Stimulated activated CD8-positive, alpha-beta memory T cell treated with anti-CD3 and anti-CD28 coated beads, Interleukin-7, amount 100 ng/mL, for 48 hours (primary cell): ENCODE results near the gene CLEC2D.
"Not testable (repeated sequence)": the region's sequence is repeated elsewhere in the genome, so short reads cannot be mapped to it uniquely, and the experiment has no call there.

Experiments used
- DNase-seq, 2 donors: peaks; one replicate each; pipeline ENCODE4 v3.0.0-alpha.2; 2020; ENCODE audit warnings: low read depth in 1 of 2; ENCODE audit errors: extremely low read depth in 1 of 2

The CLEC2D gene

DNA sequence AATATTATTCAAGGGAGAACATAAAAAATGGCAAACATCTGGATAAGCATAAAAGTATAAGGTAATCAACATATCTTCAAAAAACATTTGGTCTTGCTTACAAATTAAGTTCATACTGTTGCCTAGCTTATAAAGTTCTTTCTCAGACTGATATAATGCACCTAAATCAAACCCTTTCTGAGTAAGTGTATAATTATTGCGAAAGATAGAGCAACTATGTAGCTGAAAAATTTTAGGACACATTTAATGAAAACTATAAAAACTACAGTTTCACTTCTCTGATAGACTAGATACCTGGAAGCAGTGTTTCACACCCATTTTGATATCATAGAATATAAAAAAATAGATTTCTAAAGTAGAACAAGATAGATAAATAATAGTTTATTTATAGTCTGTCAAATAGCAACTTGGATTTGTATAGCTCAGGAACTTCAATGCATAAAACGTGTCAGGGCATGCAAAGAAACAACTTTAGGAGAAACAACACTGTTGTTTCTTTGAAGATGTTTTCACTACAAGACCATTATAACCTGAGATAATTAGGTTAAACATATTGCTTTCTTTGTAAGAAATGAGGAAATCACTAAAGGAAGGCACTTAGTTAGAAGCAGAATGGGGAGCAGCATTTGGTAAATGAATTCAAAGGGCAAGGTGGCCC lies 55.8 kb downstream of the CLEC2D start:
- DNase-seq: no peak

DNA sequence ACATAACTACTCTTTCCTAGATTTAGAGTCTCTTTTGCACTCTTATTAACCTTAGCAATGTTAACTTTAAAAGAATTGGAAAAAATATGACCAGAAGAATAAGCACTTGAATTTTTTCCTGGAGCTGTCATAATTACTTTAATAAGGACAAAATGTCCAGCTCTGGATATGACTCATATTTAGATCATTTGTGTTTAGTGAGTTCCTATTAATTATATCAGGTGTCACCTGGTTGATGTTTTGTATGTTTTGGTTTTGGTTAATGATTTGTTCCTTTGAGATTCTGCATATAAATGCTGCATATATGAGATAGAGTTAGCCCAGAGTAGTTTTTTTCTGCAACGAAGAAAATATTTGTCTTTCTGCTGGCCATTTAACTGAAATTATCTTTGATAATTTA lies 58.3 kb downstream of the CLEC2D start:
- no peak for DNase-seq

DNA sequence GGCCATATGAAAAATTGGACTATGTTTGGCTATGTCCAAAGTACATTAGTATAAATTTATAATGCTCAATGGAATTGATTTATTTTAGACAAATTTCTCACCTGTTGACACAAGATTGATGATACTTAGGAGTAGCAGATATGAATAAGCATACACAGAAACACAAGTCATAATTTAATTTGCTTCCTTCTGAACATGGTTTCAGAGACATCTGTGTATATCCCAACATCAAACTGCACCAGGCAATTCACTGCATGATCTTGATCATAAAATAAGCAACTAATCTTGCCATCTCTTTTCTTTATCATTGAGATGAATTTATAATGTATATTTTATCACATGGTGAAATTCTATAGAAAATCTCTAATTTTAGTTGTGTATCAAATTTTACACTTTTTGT lies 59.6 kb downstream of the CLEC2D start:
- no peak for DNase-seq

DNA sequence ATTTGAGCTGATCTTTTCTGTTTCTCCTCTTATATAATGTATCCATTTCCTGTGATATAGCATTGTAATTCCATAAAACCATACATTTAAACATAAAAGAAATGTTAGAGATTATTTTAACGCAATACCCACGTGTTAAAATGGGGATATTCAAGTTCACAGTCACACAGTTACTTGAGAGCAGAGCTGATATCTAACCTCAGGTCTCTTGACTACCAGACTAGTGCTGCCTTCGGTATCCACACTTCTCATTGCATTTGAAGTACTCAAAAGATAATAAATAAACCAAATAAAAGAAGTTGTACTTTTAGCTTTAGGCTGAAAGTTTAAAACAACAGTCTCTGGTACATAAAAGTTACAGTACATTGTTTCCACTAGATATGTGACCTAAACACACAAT lies 60.5 kb downstream of the CLEC2D start:
- no peak for DNase-seq

DNA sequence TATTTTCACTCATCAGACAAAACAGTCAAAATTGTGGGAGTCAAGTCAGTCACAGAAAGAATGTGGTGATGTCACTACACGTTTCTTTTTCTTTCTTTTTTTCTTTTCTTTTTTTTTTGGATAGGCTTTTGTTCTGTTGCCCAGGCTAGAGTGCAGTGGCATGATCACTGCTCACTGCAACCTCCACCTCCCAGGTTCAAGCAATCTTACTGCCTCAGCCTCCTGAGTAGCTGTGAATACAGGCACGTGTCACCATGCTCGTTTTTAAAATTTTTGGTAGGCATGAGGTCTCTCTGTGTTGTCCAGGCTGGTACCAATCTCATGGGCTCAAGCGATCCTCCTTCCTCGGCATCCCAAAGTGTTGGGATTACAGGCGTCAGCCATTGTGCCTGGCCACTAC lies 61.1 kb downstream of the CLEC2D start:
- DNase-seq: no peak

DNA sequence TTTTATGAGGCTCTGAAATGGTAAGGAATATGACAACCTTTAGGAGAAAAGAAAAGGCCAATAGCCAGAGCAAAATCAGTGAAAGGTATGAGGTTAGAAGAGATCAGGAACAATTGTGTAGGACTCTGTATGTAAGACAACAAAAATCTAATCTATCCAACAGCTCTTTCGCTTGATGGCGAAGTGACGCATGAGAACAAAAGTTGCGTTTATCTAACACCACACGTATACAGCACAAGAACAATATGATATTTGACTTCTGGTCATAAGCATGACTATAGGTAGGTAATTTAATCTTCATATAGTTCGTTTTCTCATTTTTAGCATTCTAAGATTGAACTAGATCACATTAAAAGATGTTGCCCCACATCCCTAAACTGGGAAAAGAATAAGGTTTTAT lies 61.9 kb downstream of the CLEC2D start:
- DNase-seq: no peak

DNA sequence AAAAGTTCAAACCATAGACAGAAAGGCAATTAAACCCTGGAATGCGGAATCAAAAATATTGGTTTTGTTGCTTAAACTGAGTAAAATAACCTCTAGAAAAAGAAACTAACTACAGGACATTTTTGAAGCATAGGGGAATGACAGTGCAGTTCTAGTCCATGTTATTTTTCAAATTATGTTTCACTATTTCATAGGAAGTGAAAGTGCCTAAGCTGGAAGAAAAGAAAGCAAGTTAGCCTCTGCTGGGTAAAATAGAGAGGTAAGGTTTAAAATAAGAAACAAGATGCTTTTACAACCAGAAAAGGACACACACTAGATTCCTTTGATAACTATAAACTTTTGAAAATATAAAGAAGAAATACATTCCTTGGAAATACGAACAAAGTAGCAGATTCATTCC lies 62.3 kb downstream of the CLEC2D start:
- no peak for DNase-seq

DNA sequence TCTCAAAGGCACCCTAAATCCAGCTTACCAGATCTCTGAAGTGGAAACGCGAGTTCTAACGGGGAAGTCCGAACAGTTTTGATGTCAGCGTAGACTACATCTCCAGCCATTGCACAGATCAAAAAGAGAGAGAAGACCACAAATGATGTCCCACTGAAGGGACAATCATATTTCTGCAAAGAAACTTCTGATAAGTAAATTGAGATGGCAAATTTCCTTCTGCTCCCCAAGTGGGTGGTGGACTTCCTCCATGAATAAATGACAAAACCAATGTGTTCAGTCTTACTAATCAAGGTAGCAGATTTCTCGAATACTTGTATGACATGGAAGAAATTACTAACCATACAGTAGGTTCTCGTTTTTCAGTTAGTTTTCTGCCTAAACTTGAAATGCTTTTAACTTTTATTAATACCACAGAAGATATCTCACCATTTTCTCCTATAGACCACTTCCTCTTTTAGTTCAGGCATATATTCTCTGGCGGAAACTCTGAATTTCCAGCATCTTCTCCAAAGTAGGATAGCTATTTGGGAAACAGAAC lies 63.5 kb downstream of the CLEC2D start, which contains the start of gene CLECL1:
TSS of gene CLECL1 (minus strand) at position 177 of the 541 bp plus-strand sequence.
- DNase-seq: no peak

DNA sequence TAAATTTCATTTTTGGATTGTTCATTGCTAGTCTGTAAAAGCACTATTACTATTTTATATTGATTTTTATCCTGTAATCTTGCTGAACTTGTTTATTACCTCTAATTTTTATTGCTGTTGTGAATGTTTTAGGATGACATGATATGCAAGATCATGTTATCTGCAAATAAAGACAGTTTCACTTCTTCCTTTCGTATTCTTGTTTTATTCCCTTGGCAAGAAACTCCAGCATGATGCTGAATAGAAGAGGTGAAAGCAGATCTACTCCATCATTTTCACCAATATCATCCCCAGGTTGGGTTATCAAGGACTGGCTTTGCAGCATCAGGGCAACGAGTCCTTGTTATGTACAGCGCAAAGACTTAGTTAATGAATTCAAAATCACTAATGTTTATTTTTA lies 66.1 kb downstream of the CLEC2D start:
- DNase-seq: no peak

DNA sequence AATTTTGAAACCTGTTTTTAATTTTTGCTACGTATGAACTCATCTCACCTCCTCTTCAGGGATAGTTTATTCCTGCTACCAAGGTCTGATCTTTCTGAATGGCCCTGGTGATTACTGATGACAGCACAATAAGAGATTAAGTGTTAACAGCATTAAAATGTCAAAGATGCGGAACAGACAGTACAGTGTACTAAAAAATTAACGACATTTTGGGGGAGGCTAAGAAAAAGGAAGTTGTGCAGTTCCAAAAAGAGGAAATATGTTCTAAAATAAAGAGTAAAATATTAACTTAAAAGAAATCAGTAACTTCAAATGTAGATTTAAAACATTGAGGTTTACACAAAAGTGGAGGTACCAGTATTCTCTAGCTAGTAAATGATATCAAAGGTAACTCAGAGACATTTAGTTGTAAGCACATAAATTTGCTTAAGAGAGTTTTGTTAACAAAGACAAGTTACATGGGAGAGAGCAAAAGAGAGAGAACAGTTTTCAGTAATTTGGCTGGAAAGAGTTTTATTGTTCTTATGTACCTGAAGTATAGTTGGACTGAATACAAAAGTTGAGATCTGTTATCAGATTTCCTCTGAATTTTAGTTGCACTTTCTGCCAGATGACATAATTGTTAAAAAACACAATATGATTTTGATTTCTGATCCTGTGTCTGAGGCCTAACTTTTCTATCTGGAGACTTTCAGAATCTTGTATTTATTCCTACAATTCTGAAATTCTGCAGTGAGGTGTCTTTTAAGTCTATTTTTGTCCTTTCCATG lies 67.6 kb downstream of the CLEC2D start:
- no peak for DNase-seq

DNA sequence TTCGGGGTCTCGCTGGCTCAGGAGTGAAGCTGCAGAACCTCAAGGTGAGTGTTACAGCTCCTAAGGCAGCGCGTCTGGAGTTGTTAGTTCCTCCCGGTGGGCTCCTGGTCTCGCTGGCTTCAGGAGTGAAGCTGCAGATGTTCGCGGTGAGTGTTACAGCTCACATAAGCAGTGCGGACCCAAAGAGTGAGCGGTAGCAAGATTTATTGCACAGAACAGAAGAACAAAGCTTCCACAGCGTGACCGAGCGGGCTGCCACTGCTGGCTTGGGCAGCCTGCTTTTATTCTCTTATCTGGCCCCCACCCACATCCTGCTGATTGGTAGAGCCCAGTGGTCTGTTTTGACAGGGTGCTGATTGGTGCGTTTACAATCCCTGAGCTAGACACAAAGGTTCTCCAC lies 69.4 kb downstream of the CLEC2D start:
- not testable (repeated sequence) for DNase-seq

DNA sequence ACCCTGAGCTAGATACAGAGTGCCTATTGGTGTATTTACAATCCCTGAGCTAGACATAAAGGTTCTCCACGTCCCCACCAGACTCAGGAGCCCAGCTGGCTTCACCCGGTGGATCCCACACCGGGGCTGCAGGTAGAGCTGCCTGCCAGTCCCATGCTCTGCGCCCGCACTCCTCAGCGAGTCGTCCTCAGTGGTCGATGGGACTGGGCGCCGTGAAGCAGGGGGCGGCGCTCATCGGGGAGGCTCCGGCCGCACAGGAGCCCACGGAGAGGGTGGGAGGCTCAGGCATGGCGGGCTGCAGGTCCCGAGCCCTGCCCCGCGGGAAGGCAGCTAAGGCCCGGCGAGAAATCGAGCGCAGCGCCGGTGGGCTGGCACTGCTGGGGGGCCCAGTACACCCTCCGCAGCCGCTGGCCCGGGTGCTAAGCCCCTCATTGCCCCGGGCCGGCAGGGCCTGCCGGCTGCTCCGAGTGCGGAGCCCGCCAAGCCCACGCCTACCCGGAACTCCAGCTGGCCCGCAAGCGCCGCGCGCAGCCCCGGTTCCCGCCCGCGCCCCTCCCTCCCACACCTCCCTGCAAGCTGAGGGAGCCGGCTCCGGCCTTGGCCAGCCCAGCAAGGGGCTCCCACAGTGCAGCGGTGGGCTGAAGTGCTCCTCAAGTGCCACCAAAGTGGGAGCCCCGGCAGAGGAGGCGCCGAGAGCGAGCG lies 70.0 kb downstream of the CLEC2D start:
- not testable (repeated sequence) for DNase-seq

DNA sequence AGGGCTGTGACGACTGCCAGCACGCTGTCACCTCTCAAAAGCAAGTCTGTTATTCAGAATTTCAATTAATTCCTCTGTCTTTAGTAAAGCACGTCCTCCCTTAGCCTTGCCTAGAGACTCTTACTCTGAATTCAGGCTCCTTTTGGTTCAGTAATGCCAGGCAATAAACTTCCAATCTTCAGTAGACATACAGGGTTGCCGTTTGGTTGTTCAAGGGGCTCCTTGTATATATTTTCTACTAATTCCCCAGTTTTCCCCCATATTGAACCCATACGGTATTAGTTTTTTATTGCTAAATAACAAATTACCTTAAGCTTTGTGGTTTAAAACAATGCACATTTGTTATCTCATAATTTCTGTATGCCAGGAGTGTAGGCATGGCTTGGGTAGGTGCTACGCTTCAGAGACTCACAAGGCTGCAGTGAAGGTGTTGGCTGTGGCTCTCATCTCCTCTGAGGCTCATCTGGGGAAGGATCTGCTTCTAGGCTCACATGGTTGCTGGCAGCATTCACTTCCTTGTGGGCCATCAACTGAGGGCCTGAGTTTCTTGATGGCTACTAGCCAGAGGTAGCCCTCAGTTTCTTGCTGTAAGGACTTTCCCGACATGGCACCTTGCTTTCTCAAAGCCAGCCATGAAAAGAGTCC lies 70.7 kb downstream of the CLEC2D start:
- no peak for DNase-seq

DNA sequence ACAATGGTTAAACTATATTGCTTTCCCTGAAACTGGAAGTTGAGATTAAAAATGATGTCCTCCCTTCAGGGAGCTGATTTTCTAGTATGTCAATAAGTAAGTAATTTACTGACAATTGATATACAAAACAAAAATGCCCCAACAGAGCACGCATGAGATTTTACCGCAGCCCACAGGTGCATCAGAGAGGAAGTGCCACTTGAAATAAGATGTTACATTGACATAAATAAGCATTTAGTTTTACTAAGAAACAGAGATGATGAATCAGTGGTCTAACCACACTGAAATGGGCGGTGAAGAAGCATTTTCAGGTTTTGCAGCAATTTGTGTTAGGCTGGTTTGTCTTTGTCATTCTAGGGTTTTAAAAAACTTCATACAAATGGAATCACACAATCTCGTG lies 72.2 kb downstream of the CLEC2D start:
- DNase-seq: peak in 1 of 2 donors; percentile 66

DNA sequence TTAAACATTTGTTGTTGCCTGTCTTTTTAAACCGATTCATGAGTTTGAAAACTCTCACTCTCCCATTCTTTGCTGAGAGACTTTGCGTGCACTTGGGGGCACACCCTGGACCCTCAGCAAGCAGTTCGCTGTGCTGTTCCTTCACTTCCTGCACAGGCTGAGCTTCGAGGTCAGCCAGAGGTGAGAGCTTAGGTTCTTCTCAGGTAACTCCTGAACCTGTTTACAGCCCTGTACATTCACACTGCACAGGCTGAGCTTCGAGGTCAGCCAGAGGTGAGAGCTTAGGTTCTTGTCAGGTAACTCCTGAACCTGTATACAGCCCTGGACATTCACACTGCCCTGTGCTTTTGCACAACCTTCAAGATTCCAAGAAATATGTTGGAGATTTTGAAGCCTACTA lies 73.1 kb downstream of the CLEC2D start:
- DNase-seq: no peak

DNA sequence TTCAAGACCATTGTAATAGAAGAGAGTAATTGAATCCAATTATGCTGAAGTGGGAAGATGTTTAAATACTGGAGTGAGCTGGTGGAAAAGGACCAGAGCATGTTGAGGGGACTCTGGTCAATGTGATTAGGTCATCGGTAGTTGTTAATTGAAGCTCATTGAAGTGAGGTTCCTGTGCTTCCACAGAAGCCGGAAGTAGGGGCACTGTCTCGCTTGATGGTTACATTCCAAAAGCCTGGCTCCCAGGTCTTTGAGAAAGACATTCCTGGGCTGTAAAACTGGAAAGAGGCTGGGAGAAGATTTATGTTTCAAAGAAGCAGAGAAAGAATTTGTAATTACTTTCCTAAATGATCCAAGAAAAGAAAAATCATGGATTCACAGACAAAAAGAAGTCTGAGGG lies 75.7 kb downstream of the CLEC2D start:
- no peak for DNase-seq
